NCI-H345 treated with DMSO at 0.1 percent for 48 hours (cell line): ENCODE data around the gene PCNT.

Experiments used
- DNase-seq: peaks from one replicate; lab custom pipeline; 2025; ENCODE audit not compliant: unreplicated experiment; lab: John Stamatoyannopoulos, UW

PCNT gene

DNA sequence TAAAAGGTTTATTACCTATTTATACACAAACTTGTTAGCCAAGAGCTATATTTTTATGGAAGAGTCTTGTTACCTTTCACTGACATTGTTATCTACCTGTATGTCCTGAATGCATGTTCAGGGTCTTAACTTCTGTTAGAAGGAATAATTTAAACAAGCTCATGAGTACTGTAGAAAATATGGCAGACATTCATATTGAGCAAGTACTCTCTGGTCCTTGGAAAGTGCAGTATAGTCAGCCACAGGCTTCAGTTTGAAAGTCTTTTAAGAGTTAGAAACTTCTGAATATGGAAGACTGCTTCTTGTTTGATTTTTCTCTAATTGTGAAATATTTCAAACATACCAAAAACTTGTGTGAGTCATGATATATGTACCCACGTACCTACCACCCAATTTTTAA lies 151.3 kb downstream of the PCNT start:
- DNase-seq = no peak

DNA sequence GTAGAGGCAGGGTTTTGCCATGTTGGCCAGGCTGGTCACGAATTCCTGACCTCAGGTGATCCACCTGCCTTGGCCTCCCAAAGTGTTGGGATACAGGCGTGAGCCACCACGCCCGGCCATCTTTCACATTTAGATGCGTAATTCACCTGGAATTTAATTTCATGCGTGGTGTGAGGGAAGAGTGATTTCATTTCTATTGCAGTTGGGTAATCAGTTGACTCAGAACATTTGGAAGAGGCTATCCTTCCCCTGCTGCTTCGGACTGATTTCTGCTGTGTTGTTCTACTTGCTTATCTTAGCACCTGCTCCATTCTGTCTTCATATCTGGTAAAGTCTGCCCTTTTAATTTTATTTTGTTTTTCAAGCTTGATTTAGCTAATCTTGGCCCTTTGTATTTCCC lies 153.8 kb downstream of the PCNT start:
- no peak for DNase-seq

DNA sequence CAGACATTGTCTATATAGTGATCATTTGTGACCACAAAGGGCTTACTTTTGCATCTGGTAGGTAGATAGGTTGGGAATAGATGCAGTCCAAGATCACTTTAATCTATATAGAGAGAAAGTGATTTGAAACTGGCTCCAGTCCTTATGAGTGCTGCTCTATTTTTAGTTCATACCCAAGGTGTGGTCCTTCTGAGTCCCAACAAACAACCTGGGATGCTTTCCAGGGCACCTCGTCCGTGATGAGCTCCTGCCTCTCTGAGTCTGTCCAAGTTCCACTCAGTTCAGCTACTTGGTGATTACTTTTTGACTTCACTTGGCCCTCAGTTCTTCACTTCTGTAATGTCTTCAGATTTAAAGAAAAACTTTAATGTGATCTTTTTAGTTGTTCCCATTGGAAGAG lies 155.0 kb downstream of the PCNT start:
- DNase-seq = no peak

DNA sequence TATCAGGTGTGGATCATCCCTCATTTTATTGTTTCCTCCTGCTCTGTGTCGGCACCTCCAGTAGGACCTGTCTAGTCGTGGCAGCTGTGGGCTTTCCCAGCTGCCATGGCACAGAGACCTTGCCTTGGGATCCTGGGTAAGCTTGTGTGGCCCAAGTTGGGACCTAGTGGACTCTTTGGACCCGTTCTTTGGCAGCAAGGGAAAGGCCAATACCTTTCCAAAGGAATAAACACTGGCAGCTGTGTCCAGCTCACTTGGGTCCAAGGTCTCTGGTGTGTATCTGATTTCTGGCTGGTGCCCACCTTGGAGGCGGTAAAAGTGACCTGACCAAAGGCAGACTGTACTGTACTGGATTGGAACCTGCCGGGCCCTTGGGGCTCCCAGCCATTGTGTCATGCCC lies 156.5 kb downstream of the PCNT start:
- DNase-seq = no peak

DNA sequence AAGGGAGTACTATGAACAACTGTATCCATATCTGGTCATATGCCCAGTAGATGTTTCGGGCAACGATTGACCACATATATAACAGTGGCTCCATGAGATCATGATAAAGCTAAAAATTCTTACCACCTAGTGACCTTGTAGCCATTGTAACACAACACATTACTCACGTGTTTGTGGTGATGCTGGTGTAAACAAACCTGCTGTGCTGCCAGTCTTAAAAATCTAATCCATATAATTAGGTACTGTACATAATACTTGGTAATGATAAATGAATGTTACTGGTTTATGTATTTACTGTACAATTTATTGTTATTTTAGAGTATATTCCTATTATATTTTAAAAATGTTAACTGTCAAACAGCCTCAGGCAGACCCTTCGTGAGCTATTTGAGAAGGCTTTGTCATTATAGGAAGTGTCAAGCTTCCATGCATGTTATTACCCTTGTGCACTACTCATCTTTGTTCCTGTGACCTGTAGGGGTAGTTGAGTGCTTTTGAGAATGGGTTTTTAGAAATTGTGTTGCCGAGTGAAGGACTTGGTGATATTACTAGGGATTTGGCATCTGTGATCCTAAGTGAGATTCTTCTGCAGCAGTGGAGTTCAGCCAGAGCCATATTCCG lies 158.4 kb downstream of the PCNT start:
- no peak for DNase-seq

DNA sequence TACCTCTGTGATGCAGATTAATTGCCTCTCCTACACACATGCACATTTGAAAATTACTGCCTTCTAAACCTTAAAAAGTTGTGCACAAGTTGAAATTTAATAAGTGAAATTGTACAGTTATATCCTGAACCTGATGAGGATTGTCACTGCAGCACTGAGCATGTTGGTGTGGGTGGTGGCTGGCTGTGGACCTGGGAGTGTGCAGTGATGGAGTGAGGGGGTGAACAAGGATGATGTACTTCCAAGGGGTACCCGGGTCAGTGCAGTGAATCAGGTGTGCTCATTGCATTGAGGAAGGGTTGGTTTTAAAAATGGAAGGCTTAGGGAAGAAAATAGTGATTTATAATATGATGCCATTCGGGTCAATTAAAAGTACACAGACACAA lies 158.9 kb downstream of the PCNT start:
- DNase-seq = no peak

DNA sequence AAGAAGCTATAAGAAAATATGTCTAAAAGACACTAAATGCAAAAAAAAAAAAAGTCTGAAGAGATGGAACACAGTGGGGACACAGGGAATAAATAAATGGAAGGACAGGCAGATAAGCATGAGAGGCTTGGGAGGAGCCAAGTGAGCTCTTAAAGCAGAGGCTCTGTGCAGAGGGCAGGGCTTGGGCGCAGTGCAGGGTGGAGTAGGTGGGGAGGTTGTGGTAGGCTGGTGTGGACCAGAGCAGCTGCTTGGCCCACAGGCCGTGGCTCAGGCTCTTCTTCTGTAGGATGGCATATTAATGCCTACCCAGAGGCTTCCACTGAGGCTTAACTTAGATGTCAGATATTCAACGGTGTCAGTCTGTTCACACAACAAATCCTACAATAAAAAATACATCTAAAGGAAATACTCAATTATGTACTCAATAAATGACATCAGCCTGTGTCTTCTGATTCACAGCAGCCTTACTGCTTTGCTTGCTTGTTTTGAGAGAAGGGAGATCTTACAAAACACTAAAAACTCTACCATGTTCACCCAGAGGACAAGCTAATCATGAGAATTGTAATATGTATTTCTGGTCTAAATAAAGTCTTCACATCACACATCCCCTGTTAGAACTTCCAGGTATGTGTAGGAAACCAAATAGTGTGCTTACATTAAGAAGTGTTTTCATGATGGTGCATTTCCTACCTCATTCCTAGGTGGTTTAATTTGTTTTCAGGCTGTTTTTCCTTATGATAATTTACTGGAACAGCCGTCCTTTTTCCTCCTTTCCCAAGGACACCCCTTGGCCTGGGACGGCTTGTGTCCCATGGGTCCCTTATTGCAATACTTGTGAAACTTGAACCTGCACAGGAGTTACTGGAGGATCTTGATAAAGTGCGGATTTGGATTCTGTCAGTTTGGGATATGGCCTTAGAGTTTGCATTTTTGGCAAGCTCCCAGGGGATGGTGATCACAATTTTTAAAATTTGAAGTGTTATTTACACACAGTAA lies 159.6 kb downstream of the PCNT start:
- DNase-seq = no peak

DNA sequence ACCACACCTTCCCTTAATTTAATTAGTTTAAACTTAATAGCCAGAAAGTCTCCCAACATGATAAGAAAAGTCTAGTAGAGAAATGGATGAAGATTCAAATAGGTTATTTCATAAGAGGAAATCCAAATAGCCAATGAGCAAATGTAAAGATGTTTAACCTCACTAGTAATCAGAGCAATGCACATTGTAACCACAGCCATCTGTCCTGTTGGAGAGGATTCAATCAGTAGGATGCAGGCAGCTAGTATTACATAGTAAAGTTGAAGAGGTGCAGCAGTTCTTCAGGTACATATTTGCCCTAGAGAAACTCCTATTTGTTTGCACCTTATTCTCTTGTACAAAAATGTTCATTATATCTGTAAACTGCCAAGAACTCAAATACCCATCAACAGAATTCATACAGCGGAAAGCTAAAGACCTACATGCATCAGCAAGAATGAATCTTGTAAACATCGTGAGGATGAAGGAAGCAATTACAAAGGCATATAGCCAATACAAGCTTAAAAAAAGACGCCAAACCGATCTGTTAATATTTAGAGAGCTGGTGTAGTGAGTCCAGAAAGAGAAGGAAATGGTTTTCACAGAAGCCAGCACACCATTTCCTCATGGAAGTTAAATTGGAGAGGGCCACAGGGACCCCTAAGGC lies 162.6 kb downstream of the PCNT start:
- no peak for DNase-seq

DNA sequence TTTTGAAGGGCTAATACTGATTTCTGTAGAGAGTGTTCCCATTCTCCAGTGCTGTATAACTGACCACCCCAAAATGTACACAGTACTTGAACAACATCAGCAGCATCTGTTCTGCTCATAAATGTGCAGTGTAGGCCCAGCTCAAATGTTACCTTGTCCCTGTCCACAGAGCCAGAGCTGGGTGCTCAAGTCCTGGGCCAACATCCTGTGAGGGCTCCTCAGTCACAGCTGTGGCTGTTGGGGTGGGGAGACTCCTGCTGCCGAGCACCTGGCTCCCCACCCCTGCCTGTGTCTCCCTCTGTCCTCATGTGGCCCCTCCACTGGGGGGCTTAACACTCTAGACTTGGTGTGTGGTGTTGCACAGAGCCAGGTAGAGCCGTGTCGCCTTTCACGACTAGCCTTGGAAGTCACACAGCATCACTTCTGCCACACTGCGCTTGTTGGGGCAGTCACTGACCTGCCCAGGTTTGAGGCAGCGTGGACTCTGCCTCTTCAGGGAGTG lies 165.3 kb downstream of the PCNT start:
- no peak for DNase-seq

DNA sequence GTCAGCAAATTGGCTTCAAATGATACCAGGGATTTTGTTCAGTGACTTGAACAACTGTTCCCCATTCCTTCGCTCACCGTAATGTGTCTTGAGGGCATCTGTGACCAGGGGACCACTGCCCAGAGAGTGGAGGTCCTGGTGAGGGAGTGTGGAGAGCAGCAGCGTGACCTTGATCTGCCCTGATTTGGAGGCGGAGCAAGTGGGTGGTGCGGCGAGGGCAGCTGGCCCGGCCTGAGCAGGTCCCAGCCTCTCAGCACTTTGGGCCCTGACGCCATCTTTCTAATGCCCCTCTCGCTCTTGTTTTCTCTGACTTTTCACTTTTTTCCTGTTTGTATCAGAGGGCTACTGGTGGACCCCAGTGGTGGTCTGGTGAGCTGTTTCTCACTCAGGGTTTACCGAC lies 165.8 kb downstream of the PCNT start:
- DNase-seq = no peak

DNA sequence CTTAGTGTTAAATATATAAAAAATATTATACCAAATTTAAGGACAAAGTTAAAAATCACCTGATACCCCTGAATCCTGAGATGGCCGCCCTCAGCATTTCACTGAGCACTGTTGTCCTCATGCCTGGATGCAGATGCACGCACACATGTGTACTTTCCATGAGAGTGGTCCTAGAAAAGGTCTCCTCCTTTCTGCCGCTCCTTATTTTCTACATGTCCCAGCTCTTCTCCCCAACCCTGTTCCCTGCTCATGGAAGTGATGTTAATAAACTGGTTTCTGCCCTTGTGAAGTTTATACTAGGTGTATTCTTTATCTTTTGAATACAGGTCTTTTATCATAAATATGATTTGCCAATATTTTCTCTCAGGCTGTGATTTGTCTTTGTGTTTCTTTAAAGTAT lies 167.6 kb downstream of the PCNT start:
- no peak for DNase-seq

DNA sequence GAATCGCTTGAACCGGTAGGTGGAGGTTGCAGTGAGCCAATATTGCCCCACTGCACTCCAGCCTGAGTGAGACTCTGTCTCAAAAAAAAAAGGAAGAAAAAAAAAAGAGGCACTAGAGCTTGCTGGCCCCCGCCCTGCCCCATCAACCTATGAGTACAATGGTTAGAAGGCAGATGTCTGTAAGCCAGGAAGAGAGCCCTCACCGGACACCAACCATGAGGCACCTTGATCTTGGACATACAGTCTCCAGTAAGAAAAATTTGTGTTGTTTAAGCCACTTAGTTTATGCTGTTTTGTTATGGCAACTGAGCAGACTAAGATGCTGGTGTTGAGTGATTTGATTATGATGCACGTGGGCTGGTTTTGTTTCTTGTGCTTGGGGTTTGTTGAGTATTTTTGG lies 168.9 kb downstream of the PCNT start:
- no peak for DNase-seq

DNA sequence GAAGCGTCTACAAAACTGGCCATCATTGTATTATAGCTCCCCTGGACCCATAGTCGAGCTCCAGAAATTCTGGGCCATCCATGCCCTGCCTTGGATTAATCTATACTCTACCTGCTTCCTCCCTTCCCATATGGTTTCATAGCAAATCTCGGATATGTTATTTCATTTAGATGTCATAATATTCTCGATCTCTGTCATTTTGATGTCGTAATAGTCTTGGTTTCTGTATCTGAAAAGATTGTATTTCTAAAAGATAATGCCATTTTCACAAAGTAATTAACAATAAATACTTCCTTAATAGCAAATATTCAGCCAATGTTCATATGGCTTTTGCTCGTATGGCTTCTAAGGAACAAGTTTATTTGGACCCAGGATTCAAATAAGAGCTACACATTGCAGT lies 169.9 kb downstream of the PCNT start:
- DNase-seq = no peak
